Activated T-cell treated with anti-CD3 and anti-CD28 coated beads, Interleukin-2, amount 50 U/mL, for 24 hours (primary cell): Measurements from ENCODE around the gene CDCA3.

Source experiments
- DNase-seq: peaks from one replicate; pipeline ENCODE4 v3.0.0-alpha.2; 2020
- H3K27ac Mint-ChIP-seq: 2 replicates; pipeline ENCODE4 v1.8.0; 2020; ENCODE audit warnings: mild to moderate bottlenecking, mixed read lengths
- H3K27me3 Mint-ChIP-seq: 2 replicates; pipeline ENCODE4 v1.8.0; 2020; ENCODE audit warnings: mixed read lengths
- H3K36me3 Mint-ChIP-seq: 2 replicates; pipeline ENCODE4 v1.8.0; 2020; ENCODE audit warnings: low read depth, mixed read lengths
- H3K4me1 Mint-ChIP-seq: 2 replicates; pipeline ENCODE4 v1.8.0; 2020; ENCODE audit warnings: low read depth, mixed read lengths
- H3K4me3 Mint-ChIP-seq: 2 replicates; pipeline ENCODE4 v1.8.0; 2020; ENCODE audit warnings: mild to moderate bottlenecking, moderate library complexity, mixed read lengths
- H3K9me3 Mint-ChIP-seq: 2 replicates; pipeline ENCODE4 v1.8.0; 2020; ENCODE audit warnings: mixed read lengths

The CDCA3 gene

DNA sequence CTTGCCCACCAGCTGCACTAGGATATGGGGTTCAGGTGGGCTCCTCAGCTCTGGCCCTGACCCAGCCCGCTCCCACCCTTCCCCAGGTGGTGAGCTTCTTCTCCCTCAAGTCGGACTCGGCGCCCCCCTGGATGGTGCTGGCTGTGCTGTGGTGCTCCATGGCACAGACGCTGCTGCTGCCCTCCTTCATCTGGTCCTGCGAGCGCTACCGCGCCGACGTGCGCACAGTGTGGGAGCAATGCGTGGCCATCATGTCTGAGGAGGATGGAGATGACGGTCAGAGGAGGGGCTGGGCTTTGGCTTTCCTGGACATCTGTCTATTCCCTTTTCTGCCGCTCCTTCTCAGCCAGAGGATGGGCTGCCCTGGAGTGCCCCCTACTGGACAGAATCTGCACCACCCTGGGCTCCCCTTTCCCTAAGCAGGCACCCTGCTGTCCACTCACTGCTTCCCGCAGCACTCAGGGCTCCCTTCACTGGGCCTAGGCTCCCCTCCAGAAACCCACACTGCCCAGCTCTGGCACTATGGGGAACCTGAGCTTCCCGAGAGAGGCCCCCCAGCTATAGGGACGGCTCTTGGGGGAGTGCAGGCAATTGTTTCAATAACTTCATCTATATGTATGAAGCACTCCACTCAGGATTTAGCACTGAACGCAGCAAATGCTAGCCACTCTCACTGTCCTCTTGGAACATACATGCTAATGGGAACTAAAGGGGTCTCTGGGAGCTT, 25.5 kb downstream of the CDCA3 start:
- no peaks in the 10 kb centered on the region for H3K9me3 Mint-ChIP-seq
- H3K27me3 Mint-ChIP-seq = peaks cover 80% of the 10 kb centered on the region
- no peaks in the 10 kb centered on the region for H3K36me3 Mint-ChIP-seq
- H3K4me3 Mint-ChIP-seq = no peak overlapping the region
- DNase-seq = peak; percentile 91
- peak overlapping the region; percentile 35 for H3K27ac Mint-ChIP-seq
- H3K4me1 Mint-ChIP-seq = peaks cover 34% of the 10 kb centered on the region

DNA sequence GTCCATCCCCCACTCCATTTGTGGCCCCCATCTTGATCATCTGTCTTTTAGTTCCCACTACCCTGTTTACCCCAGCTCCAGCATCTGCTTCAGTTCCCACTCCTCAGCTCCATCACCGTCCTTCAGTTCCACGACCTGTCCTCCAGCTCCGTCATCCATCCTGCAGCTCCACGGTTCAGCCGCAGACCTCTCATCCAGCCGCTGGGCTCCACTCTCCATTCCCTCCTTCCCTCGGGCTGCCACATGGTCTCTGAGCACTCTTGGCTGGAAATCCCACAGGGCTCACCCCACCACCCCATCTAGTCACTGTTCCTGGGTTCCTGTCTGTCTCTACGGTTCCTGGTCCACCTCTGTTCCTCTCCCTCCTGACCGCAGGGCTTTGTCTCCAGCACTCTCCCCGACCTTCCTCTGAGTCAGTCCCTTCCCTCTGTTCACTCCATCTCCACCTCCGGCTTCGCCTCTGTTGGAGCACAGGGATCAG, 26.1 kb downstream of the CDCA3 start:
- H3K36me3 Mint-ChIP-seq = peaks cover 2% of the 10 kb centered on the region
- no peak for DNase-seq
- H3K27me3 Mint-ChIP-seq = peaks cover 74% of the 10 kb centered on the region
- no peak overlapping the region for H3K27ac Mint-ChIP-seq
- H3K9me3 Mint-ChIP-seq = no peaks in the 10 kb centered on the region
- peaks cover 36% of the 10 kb centered on the region for H3K4me1 Mint-ChIP-seq
- no peak overlapping the region for H3K4me3 Mint-ChIP-seq

GRCh38 chr12:6824085-6824775, 26.9 kb downstream of the CDCA3 start:
- no peak overlapping the region for H3K27ac Mint-ChIP-seq

GRCh38 chr12:6823182-6824084, 27.7 kb downstream of the CDCA3 start:
- H3K27me3 Mint-ChIP-seq = peaks cover 63% of the 10 kb centered on the region
- peaks cover 16% of the 10 kb centered on the region for H3K36me3 Mint-ChIP-seq
- H3K9me3 Mint-ChIP-seq = no peaks in the 10 kb centered on the region
- H3K27ac Mint-ChIP-seq = no peak overlapping the region
- no peak for DNase-seq
- H3K4me1 Mint-ChIP-seq = peaks cover 26% of the 10 kb centered on the region
- H3K4me3 Mint-ChIP-seq = no peak overlapping the region

More at GRCh38 chr12:6824085-6824775, 26.9 kb downstream of the CDCA3 start:
- Mint-ChIP-seq H3K9me3 (no peaks in the 10 kb centered on the region), H3K27me3 (peaks cover 68% of the 10 kb centered on the region), H3K4me1 (peaks cover 31% of the 10 kb centered on the region), H3K4me3 (no peak overlapping the region), H3K36me3 (peaks cover 9% of the 10 kb centered on the region)
- no peak for DNase-seq

- DNase-seq = no peak
- H3K27me3 Mint-ChIP-seq = peaks cover 60% of the 10 kb centered on the region
- no peak overlapping the region for H3K4me3 Mint-ChIP-seq
- peaks cover 23% of the 10 kb centered on the region for H3K4me1 Mint-ChIP-seq
- peaks cover 24% of the 10 kb centered on the region for H3K36me3 Mint-ChIP-seq
- peak overlapping the region; percentile 57 for H3K27ac Mint-ChIP-seq
- H3K9me3 Mint-ChIP-seq = no peaks in the 10 kb centered on the region
Observed at GRCh38 chr12:6822426-6823135, 28.5 kb downstream of the CDCA3 start.

GRCh38 chr12:6821591-6822425, 29.3 kb downstream of the CDCA3 start, which contains the start of gene GPR162:
GPR162 (plus strand) TSS chr12:6821821; CDS start chr12:6823899, 2,078 bp downstream.
- H3K27ac Mint-ChIP-seq = peak within 1 kb of the TSS; percentile 57
- peaks cover 29% of the 10 kb centered on the region for H3K36me3 Mint-ChIP-seq
- no peaks in the 10 kb centered on the region for H3K9me3 Mint-ChIP-seq
- DNase-seq = no peak
- H3K4me1 Mint-ChIP-seq = peaks cover 18% of the 10 kb centered on the region
- H3K27me3 Mint-ChIP-seq = peaks cover 52% of the 10 kb centered on the region
- peak within 1 kb of the TSS; percentile 43 for H3K4me3 Mint-ChIP-seq

DNA sequence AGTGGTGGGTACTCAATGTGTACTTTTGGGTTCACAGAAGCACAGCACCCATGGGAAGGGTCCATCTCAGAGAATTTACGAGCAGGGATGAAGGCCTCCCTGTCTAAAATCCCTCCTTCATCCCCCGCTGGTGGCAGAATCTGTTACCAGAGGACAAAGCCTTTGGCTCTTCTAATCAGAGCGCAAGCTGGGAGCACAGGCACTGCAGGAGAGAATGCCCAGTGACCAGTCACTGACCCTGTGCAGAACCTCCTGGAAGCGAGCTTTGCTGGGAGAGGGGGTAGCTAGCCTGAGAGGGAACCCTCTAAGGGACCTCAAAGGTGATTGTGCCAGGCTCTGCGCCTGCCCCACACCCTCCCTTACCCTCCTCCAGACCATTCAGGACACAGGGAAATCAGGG, 30.9 kb downstream of the CDCA3 start:
- Mint-ChIP-seq H3K4me1 (peaks cover 14% of the 10 kb centered on the region), H3K27me3 (peaks cover 37% of the 10 kb centered on the region), H3K27ac (no peak overlapping the region), H3K9me3 (no peaks in the 10 kb centered on the region), H3K36me3 (peaks cover 44% of the 10 kb centered on the region), H3K4me3 (no peak overlapping the region)
- no peak for DNase-seq

GRCh38 chr12:6819106-6820030, 31.7 kb downstream of the CDCA3 start:
- Mint-ChIP-seq H3K9me3 (no peaks in the 10 kb centered on the region), H3K36me3 (peaks cover 51% of the 10 kb centered on the region), H3K27me3 (peaks cover 31% of the 10 kb centered on the region), H3K27ac (peak overlapping the region; percentile 37), H3K4me1 (peaks cover 13% of the 10 kb centered on the region), H3K4me3 (no peak overlapping the region)
- DNase-seq = no peak

DNA sequence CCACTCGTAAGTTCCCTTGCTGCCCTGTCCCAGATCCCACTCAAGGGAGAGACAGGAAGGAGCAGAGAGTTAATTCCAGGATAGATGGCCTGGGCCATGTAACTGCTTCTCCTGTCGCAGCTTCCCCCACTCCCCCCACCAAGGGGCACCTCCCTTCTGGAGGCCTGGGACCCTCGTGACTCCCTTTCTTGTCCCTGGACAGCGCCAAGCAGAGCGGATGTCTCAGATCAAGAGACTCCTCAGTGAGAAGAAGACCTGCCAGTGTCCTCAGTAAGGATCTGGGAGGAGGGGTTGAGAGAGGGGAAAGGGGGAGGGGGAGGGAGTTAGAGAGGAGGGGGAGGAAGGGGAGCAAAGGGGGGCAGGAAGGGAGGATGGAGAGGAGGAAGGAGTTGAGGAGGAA, 32.4 kb downstream of the CDCA3 start:
- DNase-seq = no peak
- peaks cover 13% of the 10 kb centered on the region for H3K4me1 Mint-ChIP-seq
- no peak overlapping the region for H3K4me3 Mint-ChIP-seq
- peaks cover 25% of the 10 kb centered on the region for H3K27me3 Mint-ChIP-seq
- no peak overlapping the region for H3K27ac Mint-ChIP-seq
- H3K9me3 Mint-ChIP-seq = no peaks in the 10 kb centered on the region
- peaks cover 59% of the 10 kb centered on the region for H3K36me3 Mint-ChIP-seq

GRCh38 chr12:6818222-6818621, 32.9 kb downstream of the CDCA3 start:
- H3K27ac Mint-ChIP-seq = no peak overlapping the region

GRCh38 chr12:6817662-6818157, 33.4 kb downstream of the CDCA3 start:
- H3K4me3 Mint-ChIP-seq = no peak overlapping the region
- peak overlapping the region; percentile 1 for H3K27ac Mint-ChIP-seq
- DNase-seq = no peak
- peaks cover 16% of the 10 kb centered on the region for H3K27me3 Mint-ChIP-seq
- H3K4me1 Mint-ChIP-seq = peaks cover 13% of the 10 kb centered on the region
- H3K36me3 Mint-ChIP-seq = peaks cover 63% of the 10 kb centered on the region
- no peaks in the 10 kb centered on the region for H3K9me3 Mint-ChIP-seq

More at GRCh38 chr12:6818222-6818621, 32.9 kb downstream of the CDCA3 start:
- peaks cover 21% of the 10 kb centered on the region for H3K27me3 Mint-ChIP-seq
- H3K9me3 Mint-ChIP-seq = no peaks in the 10 kb centered on the region
- peaks cover 63% of the 10 kb centered on the region for H3K36me3 Mint-ChIP-seq
- H3K4me3 Mint-ChIP-seq = no peak overlapping the region
- H3K4me1 Mint-ChIP-seq = peaks cover 13% of the 10 kb centered on the region
- DNase-seq = no peak

DNA sequence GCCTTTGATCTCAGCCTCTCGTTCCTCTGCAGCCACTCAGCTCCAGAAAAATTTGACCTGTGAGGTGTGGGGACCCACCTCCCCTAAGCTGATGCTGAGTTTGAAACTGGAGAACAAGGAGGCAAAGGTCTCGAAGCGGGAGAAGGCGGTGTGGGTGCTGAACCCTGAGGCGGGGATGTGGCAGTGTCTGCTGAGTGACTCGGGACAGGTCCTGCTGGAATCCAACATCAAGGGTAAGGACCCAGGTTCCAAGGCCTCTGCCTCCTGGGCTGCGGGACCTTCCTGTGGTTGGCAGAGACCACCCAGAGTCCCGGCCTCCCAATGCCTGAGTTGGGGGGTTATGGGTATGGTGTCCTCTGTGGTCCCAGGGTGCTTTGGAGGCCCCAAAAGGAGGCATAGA, 34.0 kb downstream of the CDCA3 start:
- Mint-ChIP-seq H3K4me1 (peaks cover 12% of the 10 kb centered on the region), H3K9me3 (no peaks in the 10 kb centered on the region), H3K27me3 (peaks cover 10% of the 10 kb centered on the region), H3K36me3 (peaks cover 63% of the 10 kb centered on the region), H3K4me3 (no peak overlapping the region), H3K27ac (no peak overlapping the region)
- DNase-seq = no peak
